Right lung (tissue), 10 donors: ENCODE measurements around the gene CCDC182. TPM values are rescaled to one million over a fixed set of nuclear protein-coding genes. Genes with fewer than 3 reads are reported as not detected.

Experiments used
- DNase-seq, 2 donors: peaks; one replicate each; pipeline ENCODE4 v3.0.0-alpha.2; 2013
- long read RNA-seq, 8 donors: transcript quantifications; one replicate each; lab custom pipeline, GENCODE V29; 2026
- polyA plus RNA-seq, 5 donors: library from polyadenylated mRNA; unstranded; fragments of 120-200 nt; gene quantifications; one replicate each; pipeline versions ENCODE4 v1.2.1 to v1.2.3, GENCODE V29; 2013; ENCODE audit warnings: inconsistent platforms in 1 of 5, low replicate concordance in 1 of 5; ENCODE audit not compliant: insufficient read length in 5 of 5, insufficient read depth in 1 of 5

Gene CCDC182
- not detected for polyA plus RNA-seq
- long read RNA-seq, donor 1: 0 reads
- long read RNA-seq, donor 2, partial matches to known transcripts: 0 of 1 reads
- long read RNA-seq, donor 2, other reads (novel, unspliced or antisense): 0 of 1 reads
- long read RNA-seq, donor 3: 0 reads
- long read RNA-seq, donor 4: 0 reads
- long read RNA-seq, donor 5: 0 reads
- long read RNA-seq, donor 6: 0 reads
- long read RNA-seq, donor 7: 0 reads
- long read RNA-seq, donor 8: 0 reads

GRCh38 chr17:57745242-57745641 lies at the start of gene CCDC182:
TSS of gene CCDC182 (minus strand) at chr17:57745299. CDS start at chr17:57745272, 27 bp downstream.
- DNase-seq: no peak

GRCh38 chr17:57794841-57795240 lies 49.7 kb upstream of the CCDC182 start:
- no peak for DNase-seq

GRCh38 chr17:57788725-57789124 lies 43.6 kb upstream of the CCDC182 start:
- no peak for DNase-seq

GRCh38 chr17:57785022-57785421 lies 39.9 kb upstream of the CCDC182 start:
- peak; percentile 86 for DNase-seq

- DNase-seq: no peak
These were observed 39.3 kb upstream of the CCDC182 start for GRCh38 chr17:57784226-57784895.

- peak; percentile 64 to 66 for DNase-seq
These were observed 38.2 kb upstream of the CCDC182 start for GRCh38 chr17:57783338-57783742.

GRCh38 chr17:57782647-57783337 lies 37.7 kb upstream of the CCDC182 start:
- DNase-seq: no peak

GRCh38 chr17:57782062-57782490 lies 37.0 kb upstream of the CCDC182 start:
- DNase-seq: peak in 1 of 2 donors; percentile 38

- peak; percentile 42 for DNase-seq
These were observed 36.4 kb upstream of the CCDC182 start for GRCh38 chr17:57781386-57782061.

GRCh38 chr17:57779706-57780105 lies 34.6 kb upstream of the CCDC182 start:
- DNase-seq: no peak

- no peak for DNase-seq
These were observed 33.2 kb upstream of the CCDC182 start for GRCh38 chr17:57778306-57778705.

GRCh38 chr17:57776366-57776765 lies 31.3 kb upstream of the CCDC182 start:
- no peak for DNase-seq

- DNase-seq: no peak
These were observed 29.8 kb upstream of the CCDC182 start for GRCh38 chr17:57774872-57775271.

GRCh38 chr17:57773557-57773956 lies 28.5 kb upstream of the CCDC182 start:
- DNase-seq: no peak

GRCh38 chr17:57772774-57773173 lies 27.7 kb upstream of the CCDC182 start:
- DNase-seq: no peak

GRCh38 chr17:57767561-57767960 lies 22.5 kb upstream of the CCDC182 start:
- no peak for DNase-seq

- DNase-seq: no peak
These were observed 21.3 kb upstream of the CCDC182 start for GRCh38 chr17:57766318-57766943.

GRCh38 chr17:57762452-57763395 lies 17.6 kb upstream of the CCDC182 start:
- DNase-seq: no peak

GRCh38 chr17:57761887-57762286 lies 16.8 kb upstream of the CCDC182 start:
- no peak for DNase-seq

- DNase-seq: no peak
These were observed 14.9 kb upstream of the CCDC182 start for GRCh38 chr17:57760046-57760445.

GRCh38 chr17:57758654-57759053 lies 13.6 kb upstream of the CCDC182 start:
- DNase-seq: no peak
